IPS-20b (cell line): ENCODE measurements around the gene INKA2.
A peak's percentile ranks its signal among the peaks of the same experiment; 100 is the strongest.

ENCODE experiments used
- H3K27ac ChIP-seq: one replicate; pipeline ENCODE4 v1.5.1; 2013; ENCODE audit warnings: low read length
- H3K27me3 ChIP-seq: 2 replicates; pipeline ENCODE4 v1.6.1; 2013; ENCODE audit warnings: mild to moderate bottlenecking, low read length, inconsistent platforms; ENCODE audit not compliant: insufficient read depth
- H3K36me3 ChIP-seq: 2 replicates; pipeline ENCODE4 v1.6.1; 2013; ENCODE audit warnings: low read depth, mild to moderate bottlenecking, inconsistent platforms, low read length, moderate library complexity; ENCODE audit not compliant: insufficient read depth
- H3K4me1 ChIP-seq: 2 replicates; pipeline ENCODE4 v1.6.1; 2013; ENCODE audit warnings: mild to moderate bottlenecking, control low read depth, inconsistent platforms, low read length, moderate library complexity; ENCODE audit not compliant: insufficient read depth
- H3K4me3 ChIP-seq: 2 replicates; pipeline ENCODE4 v1.5.1; 2013; ENCODE audit warnings: mild to moderate bottlenecking, low read length, inconsistent platforms
- H3K9ac ChIP-seq: 2 replicates; pipeline ENCODE4 v1.6.1; 2013; ENCODE audit warnings: low read depth, mild to moderate bottlenecking, inconsistent platforms, low read length, moderate library complexity
- H3K9me3 ChIP-seq: 2 replicates; pipeline ENCODE4 v1.6.1; 2013; ENCODE audit warnings: mild to moderate bottlenecking, low read depth, low read length, inconsistent platforms; ENCODE audit not compliant: insufficient read depth

Gene INKA2

DNA sequence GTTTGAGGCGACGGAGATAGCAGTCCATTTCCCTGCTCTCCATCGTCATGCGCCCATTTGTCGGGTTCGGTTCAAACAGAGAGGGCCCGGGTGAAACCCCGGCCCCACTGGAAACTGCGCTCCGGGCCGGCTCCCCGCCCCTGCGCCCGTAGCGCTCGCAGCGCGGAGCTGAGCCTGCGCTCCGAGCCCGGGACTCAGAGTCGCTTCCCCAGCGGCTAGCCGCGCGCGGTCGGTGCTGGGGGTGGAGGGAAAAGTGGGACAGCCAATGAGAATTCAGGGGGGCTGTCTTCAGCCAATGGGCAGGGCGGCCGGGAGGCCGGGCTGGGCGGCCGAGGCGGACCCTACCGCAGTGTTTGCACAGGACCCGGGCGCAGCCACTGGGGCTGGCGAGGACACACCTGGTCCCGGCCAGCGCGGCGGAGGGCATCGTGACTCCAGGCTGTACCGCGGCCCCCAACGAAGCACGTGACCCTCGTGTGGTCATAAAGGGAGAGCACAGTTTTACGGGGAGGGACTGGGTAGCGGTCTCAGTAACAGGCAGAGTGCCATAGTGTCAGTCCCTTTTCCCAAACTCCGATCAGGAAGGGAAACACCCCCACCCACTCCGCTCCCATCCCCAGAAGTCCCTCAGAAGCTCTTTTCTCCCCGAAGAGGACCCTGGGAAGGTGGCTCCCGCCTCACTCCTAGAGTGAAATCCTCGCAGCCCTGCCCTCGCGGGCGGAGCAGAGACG is at the start of gene INKA2:
TSS of gene INKA2 (minus strand) at position 202 of the 731 bp plus-strand sequence. CDS start at position 49, 153 bp downstream.
- peaks cover 49% of the 10 kb centered on the region for H3K27me3 ChIP-seq
- H3K4me1 ChIP-seq = peaks cover 30% of the 10 kb centered on the region
- no peaks in the 10 kb centered on the region for H3K36me3 ChIP-seq
- no peaks in the 10 kb centered on the region for H3K9me3 ChIP-seq
- H3K27ac ChIP-seq = no peak within 1 kb of the TSS
- H3K4me3 ChIP-seq = peak within 1 kb of the TSS; percentile 84
- peak within 1 kb of the TSS; percentile 65; the same call in 1 of the 2 replicates for H3K9ac ChIP-seq

DNA sequence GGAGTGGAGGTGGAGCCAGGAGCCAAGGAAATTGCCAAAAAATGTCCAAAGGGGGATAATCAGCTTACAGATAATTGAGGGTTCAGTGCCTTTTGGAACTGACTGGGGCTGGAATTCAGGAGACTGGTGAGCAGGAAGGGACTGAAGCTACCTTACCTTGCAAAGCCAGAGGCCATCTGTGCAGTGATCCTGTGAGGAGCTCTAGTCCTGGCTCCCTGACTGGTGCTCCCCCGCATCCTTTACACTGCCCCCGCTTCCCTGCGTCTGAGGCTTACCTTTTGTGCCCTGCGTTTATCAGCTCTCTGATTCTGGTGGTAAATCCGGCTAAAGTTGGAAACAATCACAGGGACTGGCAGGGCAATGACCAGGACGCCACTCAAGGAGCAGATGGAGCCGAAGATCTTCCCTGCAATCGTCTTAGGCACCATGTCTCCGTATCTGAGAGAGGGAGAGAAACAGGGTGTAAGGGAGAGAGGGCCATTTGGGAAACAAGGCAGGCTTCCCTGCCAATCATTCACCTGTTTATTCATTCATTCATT is 47.5 kb upstream of the INKA2 start:
- H3K4me3 ChIP-seq = no peak overlapping the region

DNA sequence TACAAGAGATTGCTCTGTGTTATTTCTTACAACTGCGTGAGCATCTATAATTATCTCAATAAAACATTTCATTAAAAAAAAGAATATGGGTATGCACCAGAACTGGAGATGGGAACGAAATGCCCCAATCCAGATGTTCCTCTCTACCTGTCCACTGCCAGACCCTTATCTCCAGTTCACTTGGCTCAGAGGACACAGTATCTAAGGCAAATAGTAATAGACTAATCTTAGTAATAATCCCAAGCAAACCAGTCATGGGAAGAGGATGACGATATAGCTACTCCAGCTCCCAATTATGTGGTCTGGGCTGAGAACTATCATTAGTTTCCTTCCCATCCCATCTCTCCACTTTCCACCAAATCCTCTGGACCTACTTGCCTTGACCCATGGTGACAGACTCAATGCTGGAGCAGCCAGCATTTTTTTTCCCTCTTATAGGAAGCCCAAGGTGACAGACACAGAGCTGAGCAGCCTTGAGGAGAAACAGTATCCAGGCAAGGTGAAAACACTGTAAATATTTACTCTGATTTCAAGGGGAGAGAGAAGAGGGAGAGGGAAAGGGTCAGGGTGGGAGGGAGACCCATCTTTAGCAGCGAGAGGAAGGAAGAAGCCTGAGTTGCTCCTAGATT is 45.2 kb upstream of the INKA2 start:
- Histone ChIP-seq H3K27ac (no peak overlapping the region), H3K4me3 (no peak overlapping the region), H3K9me3 (no peaks in the 10 kb centered on the region), H3K27me3 (no peaks in the 10 kb centered on the region), H3K4me1 (no peaks in the 10 kb centered on the region; the same call in 1 of the 2 replicates), H3K36me3 (no peaks in the 10 kb centered on the region), H3K9ac (no peak overlapping the region)

More for the DNA sequence above, 47.5 kb upstream of the INKA2 start:
- H3K9me3 ChIP-seq = no peaks in the 10 kb centered on the region
- H3K4me1 ChIP-seq = no peaks in the 10 kb centered on the region; the same call in 1 of the 2 replicates
- no peak overlapping the region for H3K9ac ChIP-seq
- H3K36me3 ChIP-seq = no peaks in the 10 kb centered on the region
- H3K27ac ChIP-seq = no peak overlapping the region
- H3K27me3 ChIP-seq = no peaks in the 10 kb centered on the region

DNA sequence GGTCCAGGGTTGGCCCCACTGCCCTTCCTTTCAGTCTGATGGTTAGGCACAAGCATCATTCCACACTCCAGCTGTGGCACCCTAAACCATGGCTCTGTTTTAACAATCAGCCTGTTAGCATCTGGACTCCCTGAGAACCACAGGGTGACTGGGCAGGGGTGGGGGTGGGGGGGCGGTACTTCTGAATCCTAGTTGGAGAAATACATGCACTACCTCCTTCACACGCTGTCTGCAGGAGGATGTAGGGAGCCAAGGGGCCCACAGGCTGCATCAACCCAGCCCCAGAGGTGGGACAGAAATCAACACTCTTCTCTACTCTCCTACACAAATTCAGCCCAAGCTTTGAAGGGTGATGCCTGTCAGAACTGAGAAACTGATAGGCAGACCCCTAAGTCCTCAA is 40.4 kb upstream of the INKA2 start:
- H3K9me3 ChIP-seq = no peaks in the 10 kb centered on the region

DNA sequence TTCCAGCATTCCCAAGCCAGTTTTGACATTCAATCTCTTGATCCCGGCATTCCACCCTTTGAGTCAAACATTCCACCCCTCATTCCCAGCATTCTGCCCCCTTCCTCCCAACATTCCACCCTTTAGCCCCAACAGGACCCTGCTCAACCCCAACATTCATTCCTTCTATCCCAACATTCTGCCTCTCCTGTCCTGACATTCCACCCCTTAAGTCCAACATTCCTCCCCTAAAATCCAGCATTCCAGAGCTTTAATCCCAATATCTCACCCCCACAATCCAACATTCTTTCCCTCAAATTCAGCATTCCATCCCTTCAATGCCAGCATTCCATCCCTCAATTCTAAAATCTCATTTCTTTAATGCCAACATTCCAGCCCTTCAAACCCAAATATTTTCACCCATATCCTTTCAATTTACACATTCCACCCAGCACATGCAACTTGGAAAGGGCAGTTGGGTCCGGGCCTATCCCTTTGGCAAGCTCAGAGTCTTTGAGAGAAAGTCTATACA is 39.4 kb upstream of the INKA2 start:
- no peaks in the 10 kb centered on the region for H3K27me3 ChIP-seq
- H3K9me3 ChIP-seq = no peaks in the 10 kb centered on the region
- no peak overlapping the region for H3K9ac ChIP-seq
- H3K4me3 ChIP-seq = no peak overlapping the region
- H3K4me1 ChIP-seq = 0 out of 2 replicates have a peak, but pooled peaks cover 3% of the 10 kb centered on the region
- H3K27ac ChIP-seq = no peak overlapping the region
- H3K36me3 ChIP-seq = no peaks in the 10 kb centered on the region

More for the DNA sequence above, 40.4 kb upstream of the INKA2 start:
- Histone ChIP-seq H3K4me1 (0 out of 2 replicates have a peak, but pooled peaks cover 3% of the 10 kb centered on the region), H3K9ac (no peak overlapping the region), H3K36me3 (no peaks in the 10 kb centered on the region), H3K27me3 (no peaks in the 10 kb centered on the region), H3K4me3 (no peak overlapping the region), H3K27ac (no peak overlapping the region)

DNA sequence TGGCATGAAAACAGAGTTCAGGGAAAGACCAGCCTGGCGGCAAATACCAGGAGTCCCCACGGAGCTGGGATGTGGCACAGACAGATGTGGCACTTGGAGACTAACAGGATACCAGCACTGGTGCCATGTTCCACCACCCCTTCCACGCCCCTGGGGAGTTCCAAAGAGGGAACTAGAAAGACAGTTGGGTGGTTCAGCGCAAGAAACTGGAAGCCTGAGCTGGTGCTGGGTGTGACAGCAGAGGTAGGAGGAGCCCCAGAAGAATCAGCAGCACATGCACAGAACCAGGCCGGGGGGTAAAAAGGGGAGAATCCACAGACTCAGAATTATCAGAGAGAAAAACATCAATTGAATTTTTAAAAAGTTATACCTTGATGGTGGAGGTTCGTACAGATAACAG is 38.9 kb upstream of the INKA2 start:
- H3K4me3 ChIP-seq = no peak overlapping the region
- H3K36me3 ChIP-seq = no peaks in the 10 kb centered on the region
- no peak overlapping the region for H3K9ac ChIP-seq
- H3K9me3 ChIP-seq = no peaks in the 10 kb centered on the region
- 0 out of 2 replicates have a peak, but pooled peaks cover 3% of the 10 kb centered on the region for H3K4me1 ChIP-seq
- H3K27ac ChIP-seq = no peak overlapping the region
- H3K27me3 ChIP-seq = no peaks in the 10 kb centered on the region

DNA sequence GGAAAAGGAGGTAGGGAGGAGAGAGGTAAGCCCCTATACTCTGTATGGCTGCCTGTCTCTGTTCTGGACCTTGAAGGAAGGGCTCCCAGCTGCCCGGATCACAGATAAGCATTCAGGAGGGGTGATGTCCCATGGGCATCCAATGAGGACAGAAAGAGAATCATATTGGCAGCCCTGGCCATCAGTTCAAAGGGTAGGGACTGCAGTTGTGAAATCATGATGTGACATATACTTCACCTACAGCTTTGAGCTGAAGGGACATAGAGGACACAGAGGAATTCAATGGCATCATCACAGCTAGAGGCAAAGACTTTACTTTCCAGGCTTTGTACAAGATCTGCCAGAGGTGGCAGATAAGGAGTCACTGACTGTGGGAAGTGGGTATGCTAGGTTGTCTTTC is 38.1 kb upstream of the INKA2 start:
- H3K4me3 ChIP-seq = no peak overlapping the region
- no peak overlapping the region for H3K27ac ChIP-seq
- no peaks in the 10 kb centered on the region for H3K9me3 ChIP-seq
- no peaks in the 10 kb centered on the region for H3K36me3 ChIP-seq
- no peaks in the 10 kb centered on the region for H3K27me3 ChIP-seq
- H3K4me1 ChIP-seq = 0 out of 2 replicates have a peak, but pooled peaks cover 3% of the 10 kb centered on the region
- no peak overlapping the region for H3K9ac ChIP-seq

DNA sequence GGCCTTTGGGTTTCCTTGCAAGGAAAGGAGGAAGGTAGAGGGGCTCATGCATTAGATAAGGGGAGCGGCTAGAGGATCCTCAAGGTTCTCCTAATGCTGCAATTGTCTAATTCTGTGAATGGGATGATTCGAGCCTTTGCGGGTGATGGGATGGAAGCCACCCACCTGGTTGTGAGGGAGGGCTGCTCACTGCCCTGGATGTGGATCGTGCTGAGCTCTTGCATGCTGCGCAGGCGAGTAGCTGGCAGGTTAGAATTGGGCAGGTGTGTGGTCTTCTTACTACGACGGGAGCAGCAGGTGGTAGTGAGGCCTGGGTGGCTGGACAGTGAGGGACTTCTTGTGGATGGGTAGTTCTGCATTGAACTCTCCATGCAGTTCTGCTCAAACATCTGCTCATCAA is 37.7 kb upstream of the INKA2 start:
- H3K9ac ChIP-seq = no peak overlapping the region
- no peak overlapping the region for H3K4me3 ChIP-seq
- no peaks in the 10 kb centered on the region for H3K36me3 ChIP-seq
- no peaks in the 10 kb centered on the region for H3K27me3 ChIP-seq
- no peaks in the 10 kb centered on the region for H3K9me3 ChIP-seq
- H3K27ac ChIP-seq = no peak overlapping the region
- 0 out of 2 replicates have a peak, but pooled peaks cover 3% of the 10 kb centered on the region for H3K4me1 ChIP-seq

DNA sequence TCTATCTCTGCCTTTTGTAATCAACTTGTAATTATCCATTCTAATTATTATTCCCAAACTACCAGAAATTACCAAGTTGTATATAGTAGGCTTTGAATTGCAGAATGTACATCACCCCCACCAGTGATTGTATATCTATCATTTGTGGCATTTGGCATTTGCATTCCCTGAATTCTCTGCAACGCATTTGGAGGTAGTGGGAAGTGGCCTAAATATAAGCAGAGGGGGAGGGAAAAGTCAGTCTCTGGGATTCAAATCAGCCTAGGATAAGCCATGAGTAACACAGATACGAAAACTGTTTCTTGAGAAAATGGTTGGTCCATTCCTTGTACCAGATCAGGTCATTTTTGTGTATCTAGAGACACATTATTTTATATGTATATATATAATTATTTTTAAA is 37.2 kb upstream of the INKA2 start:
- no peak overlapping the region for H3K27ac ChIP-seq
- H3K4me3 ChIP-seq = no peak overlapping the region
- H3K9me3 ChIP-seq = no peaks in the 10 kb centered on the region
- no peaks in the 10 kb centered on the region for H3K27me3 ChIP-seq
- 0 out of 2 replicates have a peak, but pooled peaks cover 3% of the 10 kb centered on the region for H3K4me1 ChIP-seq
- H3K9ac ChIP-seq = no peak overlapping the region
- no peaks in the 10 kb centered on the region for H3K36me3 ChIP-seq

DNA sequence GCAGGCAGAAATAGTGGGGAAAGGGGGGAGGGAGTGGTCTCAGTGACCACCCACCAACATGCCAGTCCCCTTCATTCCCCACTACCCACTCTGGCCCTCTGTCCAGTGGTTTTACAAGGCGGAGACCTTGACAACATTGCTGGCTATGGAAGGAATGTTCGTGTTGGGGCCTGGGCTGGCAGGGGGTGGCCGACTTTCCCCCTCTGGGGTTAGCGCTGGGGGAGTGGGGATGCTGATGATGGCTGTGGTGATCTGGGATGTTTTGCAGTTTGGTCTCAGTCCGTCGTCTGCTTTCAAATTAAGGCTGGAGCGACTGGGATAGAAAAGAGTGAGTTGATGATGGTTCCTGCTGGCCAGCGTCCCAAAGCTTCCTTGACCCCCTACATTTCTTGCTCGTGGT is 36.8 kb upstream of the INKA2 start:
- no peaks in the 10 kb centered on the region for H3K9me3 ChIP-seq
- H3K9ac ChIP-seq = no peak overlapping the region
- H3K4me3 ChIP-seq = no peak overlapping the region
- 0 out of 2 replicates have a peak, but pooled peaks cover 3% of the 10 kb centered on the region for H3K4me1 ChIP-seq
- H3K27me3 ChIP-seq = no peaks in the 10 kb centered on the region
- H3K27ac ChIP-seq = no peak overlapping the region
- no peaks in the 10 kb centered on the region for H3K36me3 ChIP-seq

DNA sequence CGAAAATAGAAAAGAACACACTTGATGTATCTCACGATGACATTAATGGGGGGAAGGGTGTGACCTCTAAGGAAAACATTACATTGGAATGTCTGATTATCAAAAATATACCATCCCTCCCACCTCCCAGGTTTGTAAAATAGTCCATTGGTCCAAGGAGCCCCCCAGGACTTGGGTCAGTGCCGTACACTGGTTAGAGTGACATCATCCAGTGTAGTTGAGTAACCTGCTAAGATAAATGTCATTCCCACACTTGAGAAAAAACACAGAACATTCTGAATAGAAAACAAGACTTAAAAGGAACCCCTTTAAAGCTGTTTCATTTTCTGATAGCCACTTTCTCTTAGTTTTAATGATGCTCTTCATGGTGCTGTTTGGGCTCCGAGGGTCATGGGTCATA is 31.7 kb upstream of the INKA2 start:
- Histone ChIP-seq H3K4me3 (no peak overlapping the region), H3K27ac (no peak overlapping the region), H3K9me3 (no peaks in the 10 kb centered on the region), H3K9ac (no peak overlapping the region), H3K4me1 (no peaks in the 10 kb centered on the region), H3K36me3 (peaks cover 34% of the 10 kb centered on the region), H3K27me3 (no peaks in the 10 kb centered on the region)
